GM19035 (cell line): ENCODE measurements around the gene TMEM108.

Experiments
- ATAC-seq: cut with Tn5 transposase; IDR thresholded peaks from one replicate; pipeline ENCODE4 v1.9.1; 2021; ENCODE audit not compliant: unreplicated experiment

Gene TMEM108

GRCh38 chr3:133113927-133114597, 75.9 kb downstream of the TMEM108 start:
- ATAC-seq: no peak

GRCh38 chr3:133115176-133115575, 77.0 kb downstream of the TMEM108 start:
- no peak for ATAC-seq

- no peak for ATAC-seq
Measured at GRCh38 chr3:133117342-133117741, 79.2 kb downstream of the TMEM108 start.

DNA sequence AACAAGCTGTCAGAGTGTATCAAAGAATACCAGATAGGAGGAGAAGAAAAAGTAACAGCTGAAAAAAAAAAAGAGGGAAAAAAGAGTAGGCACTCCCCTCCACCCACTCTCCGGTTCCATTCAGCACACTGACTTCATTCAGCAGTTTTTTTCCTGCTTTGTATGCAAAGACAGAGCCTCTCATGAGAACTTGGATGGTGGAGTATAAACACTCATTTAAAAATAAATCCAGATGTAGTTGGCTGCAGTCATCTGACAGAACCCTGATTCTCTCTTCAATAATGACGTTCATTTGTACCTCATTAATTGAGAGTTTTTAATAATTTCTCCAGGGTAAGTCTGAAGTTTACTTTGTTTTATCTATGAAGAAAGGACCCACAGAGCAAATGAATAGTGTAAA, 81.0 kb downstream of the TMEM108 start:
- ATAC-seq: no peak

DNA sequence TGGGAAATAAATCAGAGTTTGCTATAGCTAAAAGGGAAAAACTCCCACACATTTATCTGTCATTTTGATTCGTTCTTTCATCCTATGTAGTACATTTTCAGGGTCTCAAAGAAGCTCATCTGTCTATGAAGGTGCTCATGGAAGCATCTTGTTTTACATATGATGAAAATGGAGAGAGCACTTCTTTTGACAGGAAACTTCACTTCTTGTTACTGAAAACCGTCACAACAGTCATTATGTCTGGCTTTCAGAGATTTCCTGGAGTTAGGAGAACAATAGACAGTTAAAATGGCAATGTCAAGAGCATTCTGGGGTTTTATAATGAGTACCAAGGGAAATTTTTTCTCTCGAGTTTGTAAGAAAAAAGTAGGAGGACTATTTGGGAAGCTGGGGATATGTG, 83.3 kb downstream of the TMEM108 start:
- no peak for ATAC-seq

DNA sequence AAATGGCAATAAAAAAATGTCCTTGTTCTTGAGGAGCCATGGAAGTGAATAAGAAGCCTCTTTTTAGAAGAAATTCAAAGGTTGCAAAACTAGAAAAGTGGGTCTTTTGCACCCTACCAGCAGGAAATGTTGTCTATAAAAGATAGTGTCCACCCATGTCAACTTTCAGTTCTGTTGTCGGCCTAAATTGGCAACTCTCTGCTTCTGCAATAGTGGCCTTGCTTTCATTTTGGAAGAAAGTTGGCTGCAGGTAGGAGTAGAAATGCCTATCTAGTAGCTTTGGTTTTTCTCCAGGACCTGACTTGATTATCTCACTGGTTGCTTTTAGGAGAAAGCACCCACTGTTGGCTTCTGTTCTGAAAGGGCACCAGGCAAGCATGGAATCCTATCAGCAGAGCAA, 85.4 kb downstream of the TMEM108 start:
- no peak for ATAC-seq

- ATAC-seq: no peak
Measured at GRCh38 chr3:133124511-133124910, 86.3 kb downstream of the TMEM108 start.

- ATAC-seq: no peak
Measured at GRCh38 chr3:133125171-133125570, 87.0 kb downstream of the TMEM108 start.

GRCh38 chr3:133125802-133126201, 87.6 kb downstream of the TMEM108 start:
- ATAC-seq: no peak

GRCh38 chr3:133127381-133127780, 89.2 kb downstream of the TMEM108 start:
- ATAC-seq: no peak

GRCh38 chr3:133130168-133130567, 92.0 kb downstream of the TMEM108 start:
- no peak for ATAC-seq

DNA sequence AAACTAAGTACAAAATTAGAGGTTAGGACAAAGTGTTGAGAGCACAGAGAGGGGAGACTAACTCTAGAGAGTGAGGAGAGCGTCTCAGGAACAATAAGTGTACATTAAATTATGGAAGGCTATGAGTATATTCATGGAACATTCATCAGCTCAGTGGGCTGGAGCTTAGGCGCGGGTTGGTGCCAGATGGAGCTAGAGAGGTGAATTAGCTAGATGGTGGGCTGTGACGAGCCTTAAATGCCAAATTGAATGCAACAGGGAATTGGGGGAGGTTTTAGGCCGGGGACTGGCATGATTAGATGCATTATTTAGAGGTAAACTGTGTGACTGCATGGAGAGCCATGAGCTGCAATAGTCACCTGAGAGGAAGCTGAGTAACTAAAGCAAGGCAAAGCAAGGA, 97.1 kb downstream of the TMEM108 start:
- no peak for ATAC-seq

DNA sequence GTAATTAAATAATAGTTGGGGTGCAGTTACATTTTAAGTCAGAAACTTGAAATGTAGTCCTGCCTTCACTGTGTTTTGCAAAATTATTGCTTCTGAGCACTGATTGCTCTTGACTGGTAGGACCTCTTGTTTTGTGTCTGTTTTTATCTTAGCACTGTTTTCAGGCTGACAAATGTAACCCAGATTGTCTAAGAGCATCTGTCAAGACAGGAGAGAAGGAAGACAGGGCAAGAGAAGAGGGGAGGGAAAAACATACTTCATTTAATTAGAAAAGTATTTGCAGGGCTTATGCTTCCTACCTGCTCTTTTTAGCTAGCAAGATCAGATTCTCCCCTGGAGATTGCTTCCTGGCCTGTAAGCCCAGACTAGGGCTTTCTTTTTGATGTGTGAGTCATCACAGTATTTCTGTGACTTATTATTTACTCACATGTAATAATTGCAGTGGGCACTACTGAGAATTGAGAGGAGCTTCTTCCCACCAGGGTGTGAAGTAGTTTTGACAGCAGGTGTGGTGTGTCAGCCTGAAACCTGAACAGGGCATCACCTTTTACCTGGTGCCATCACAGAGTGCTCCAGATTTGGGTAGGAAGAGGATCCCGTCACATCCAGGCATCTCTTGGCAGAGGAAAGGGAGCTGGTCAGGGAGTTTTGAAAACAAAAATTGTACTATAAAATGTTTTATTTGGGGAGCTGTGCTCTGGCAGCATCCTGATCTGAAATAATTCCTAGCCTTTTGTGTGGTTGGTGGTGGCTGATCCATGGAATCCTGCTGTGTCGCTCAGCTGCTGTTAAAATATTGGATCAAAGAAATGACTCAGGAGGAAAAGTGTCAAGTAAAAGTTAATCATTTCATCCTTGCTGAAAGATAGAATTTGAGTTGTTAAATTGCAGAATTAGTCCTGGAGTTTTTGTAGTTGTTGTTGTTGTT, 98.2 kb downstream of the TMEM108 start:
- no peak for ATAC-seq

- no peak for ATAC-seq
Measured at GRCh38 chr3:133137042-133137996, 99.1 kb downstream of the TMEM108 start.

DNA sequence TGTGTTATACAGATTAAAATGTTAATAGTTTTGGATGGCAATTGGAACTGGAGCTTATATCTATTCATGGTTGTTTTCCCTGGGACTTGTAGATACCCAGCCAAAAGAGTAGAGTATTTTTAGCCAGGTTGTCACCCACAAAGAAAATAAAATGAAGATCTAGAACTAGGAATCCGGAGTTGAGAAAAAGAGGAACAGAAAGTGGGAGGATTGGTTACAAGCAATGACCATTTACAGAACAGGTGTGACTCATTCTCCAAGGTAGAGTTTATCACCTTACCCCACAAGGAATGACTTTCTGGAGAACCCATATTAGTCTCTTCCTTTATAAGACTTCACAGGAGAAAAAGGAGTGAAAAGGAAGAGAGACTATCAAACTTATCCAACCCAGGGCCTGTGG, 99.8 kb downstream of the TMEM108 start:
- ATAC-seq: peak; percentile 85

DNA sequence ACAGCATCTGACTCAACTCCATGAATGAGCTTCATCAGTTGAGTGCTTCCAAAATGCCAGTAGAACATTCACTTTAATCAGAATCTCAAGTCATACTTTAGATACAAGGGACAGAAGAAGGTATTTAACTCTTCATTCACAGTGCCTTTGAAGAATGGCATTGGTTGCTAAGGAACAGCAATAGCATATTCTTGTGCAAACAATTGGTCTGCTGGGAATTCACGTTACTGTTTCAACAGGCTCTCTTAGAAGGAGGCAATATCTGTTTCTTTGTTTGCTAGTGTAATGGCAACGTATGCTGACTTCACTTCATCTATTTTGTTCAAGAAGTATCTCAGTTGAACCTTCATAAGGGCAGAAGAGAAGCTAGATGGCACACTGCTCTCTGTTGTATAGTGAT, 113.9 kb downstream of the TMEM108 start:
- ATAC-seq: no peak

GRCh38 chr3:133152681-133153220, 114.6 kb downstream of the TMEM108 start:
- no peak for ATAC-seq

- no peak for ATAC-seq
Measured at GRCh38 chr3:133153382-133153781, 115.2 kb downstream of the TMEM108 start.

DNA sequence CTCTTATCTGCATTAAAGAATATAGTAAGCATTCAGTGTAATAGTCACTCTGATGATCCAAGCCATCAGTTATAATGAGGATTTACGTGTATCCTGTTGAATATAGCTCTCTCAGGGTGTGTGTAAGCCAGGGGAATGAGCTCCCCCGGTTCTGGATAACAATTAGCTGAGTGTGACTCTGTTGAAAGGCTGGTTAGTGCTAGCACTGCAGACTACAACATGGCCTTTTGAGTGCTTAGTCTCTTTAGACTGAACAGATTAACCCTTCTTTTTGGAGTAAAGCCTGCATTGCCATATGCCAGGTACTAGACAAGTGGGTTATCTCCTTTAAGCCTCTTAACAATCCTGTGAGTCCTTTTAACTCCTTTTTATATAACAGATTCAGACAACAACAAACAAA, 119.5 kb downstream of the TMEM108 start:
- ATAC-seq: no peak

GRCh38 chr3:133158686-133159085, 120.5 kb downstream of the TMEM108 start:
- no peak for ATAC-seq
